Osteoblast (primary cell): ENCODE data around the gene RNF187. TPM values are rescaled to one million over a fixed set of nuclear protein-coding genes. Genes with fewer than 3 reads are reported as not detected.

ENCODE experiments used
- DNase-seq: peaks from one replicate; pipeline ENCODE4 v3.0.0; 2011; ENCODE audit warnings: low spot score, mixed read lengths; ENCODE audit not compliant: insufficient read length; ENCODE audit errors: missing footprints
- H2AFZ ChIP-seq: 2 replicates; pipeline ENCODE4 v1.6.0; 2011; ENCODE audit warnings: mild to moderate bottlenecking, low read length
- H3K27ac ChIP-seq: 2 replicates; pipeline ENCODE4 v1.5.1; 2011; ENCODE audit warnings: mild to moderate bottlenecking, low read depth, low read length, moderate library complexity
- H3K27me3 ChIP-seq: 2 replicates; pipeline ENCODE4 v1.6.0; 2012; ENCODE audit warnings: mild to moderate bottlenecking, control low read depth, inconsistent platforms, low read length, moderate library complexity; ENCODE audit not compliant: insufficient read depth
- H3K36me3 ChIP-seq: 2 replicates; pipeline ENCODE4 v1.5.1; 2011; ENCODE audit warnings: mild to moderate bottlenecking, low read length, control low read depth, moderate library complexity; ENCODE audit not compliant: insufficient read depth
- H3K4me1 ChIP-seq: 2 replicates; pipeline ENCODE4 v1.5.1; 2011; ENCODE audit warnings: mild to moderate bottlenecking, low read length, control low read depth, moderate library complexity; ENCODE audit not compliant: insufficient read depth
- H3K4me2 ChIP-seq: 2 replicates; pipeline ENCODE4 v1.6.0; 2011; ENCODE audit warnings: mild to moderate bottlenecking, low read length; ENCODE audit not compliant: insufficient read depth
- H3K4me3 ChIP-seq: fragments of 200-600 bp; sonication (generic); 3 replicates; pipeline ENCODE4 v1.5.1; 2012; ENCODE audit warnings: mild to moderate bottlenecking, low read length, inconsistent platforms; ENCODE audit not compliant: insufficient read depth
- H3K79me2 ChIP-seq: 2 replicates; pipeline ENCODE4 v1.6.0; 2012; ENCODE audit warnings: mild to moderate bottlenecking, low read length, control low read depth, inconsistent platforms; ENCODE audit not compliant: insufficient read depth
- H3K9me3 ChIP-seq: 2 replicates; pipeline ENCODE4 v1.5.1; 2011; ENCODE audit warnings: low read depth, low read length, control low read depth
- H4K20me1 ChIP-seq: 2 replicates; pipeline ENCODE4 v1.6.0; 2012; ENCODE audit warnings: mild to moderate bottlenecking, low read length, control low read depth; ENCODE audit not compliant: insufficient read depth
- total RNA-seq: library from RNA; depleted of rRNA; stranded (reverse); fragments of >200 nt; gene quantifications from 2 replicates; pipeline ENCODE4 v1.2.3, GENCODE V29; 2012
- TF ChIP-seq, protein P1 (sequence below): IDR thresholded peaks from 2 replicates; pipeline ENCODE4 v1.5.1; 2011; ENCODE audit warnings: mild to moderate bottlenecking, low read depth, low read length, moderate library complexity; ENCODE audit errors: extremely low read depth

RNF187 gene
- total RNA-seq, 1 donor: 52.5 TPM

DNA sequence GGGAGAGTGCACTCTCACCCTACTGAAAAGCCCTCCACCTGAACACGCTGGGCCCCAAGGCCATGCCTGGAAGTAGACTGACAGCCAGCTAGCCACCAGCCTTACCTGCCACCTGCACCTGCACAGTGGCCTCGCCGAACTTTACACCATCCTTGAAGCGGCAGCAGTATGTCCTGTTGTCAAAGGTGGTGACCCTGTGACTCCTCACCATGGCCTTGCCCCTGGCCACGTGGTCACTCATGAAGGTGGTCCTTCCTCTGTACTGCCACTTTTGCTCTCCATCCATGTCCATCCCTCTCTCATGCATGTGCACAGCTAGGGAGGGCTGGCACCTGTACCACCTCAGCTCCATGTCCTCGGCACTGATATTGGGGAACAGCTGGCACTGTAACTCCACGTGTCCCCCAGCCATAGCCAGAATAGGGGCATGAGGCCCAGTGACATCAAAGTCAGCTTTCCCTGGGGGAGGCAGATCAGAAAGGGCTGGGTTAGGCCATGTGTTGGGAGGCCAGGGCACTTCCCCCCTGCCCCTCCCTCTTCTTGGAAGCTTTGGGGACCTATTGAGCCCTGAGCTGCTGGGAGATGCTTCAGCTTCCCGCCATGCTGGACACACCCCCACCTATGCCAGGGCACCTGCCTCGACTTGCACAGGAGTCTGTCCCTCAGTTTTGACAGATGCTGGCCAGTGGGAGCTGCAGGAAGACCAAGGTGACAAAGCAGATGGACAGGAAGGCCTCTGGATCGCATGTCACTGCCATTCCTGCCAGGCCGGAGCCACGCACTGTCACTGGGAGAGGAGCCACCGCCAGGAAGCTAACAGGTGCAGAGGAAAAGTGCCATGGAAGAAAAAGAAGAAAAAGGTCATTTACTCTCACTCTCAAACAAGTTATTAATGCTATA lies 24.6 kb downstream of the RNF187 start:
- Histone ChIP-seq H3K4me1 (no peaks in the 10 kb centered on the region), H3K36me3 (no peaks in the 10 kb centered on the region), H3K4me3 (no peak overlapping the region), H2AFZ (no peak overlapping the region), H3K27me3 (peaks cover 14% of the 10 kb centered on the region), H3K27ac (no peak overlapping the region), H3K4me2 (no peak overlapping the region), H3K79me2 (no peaks in the 10 kb centered on the region), H4K20me1 (no peaks in the 10 kb centered on the region), H3K9me3 (no peaks in the 10 kb centered on the region)
- TF ChIP-seq, protein P1, sequence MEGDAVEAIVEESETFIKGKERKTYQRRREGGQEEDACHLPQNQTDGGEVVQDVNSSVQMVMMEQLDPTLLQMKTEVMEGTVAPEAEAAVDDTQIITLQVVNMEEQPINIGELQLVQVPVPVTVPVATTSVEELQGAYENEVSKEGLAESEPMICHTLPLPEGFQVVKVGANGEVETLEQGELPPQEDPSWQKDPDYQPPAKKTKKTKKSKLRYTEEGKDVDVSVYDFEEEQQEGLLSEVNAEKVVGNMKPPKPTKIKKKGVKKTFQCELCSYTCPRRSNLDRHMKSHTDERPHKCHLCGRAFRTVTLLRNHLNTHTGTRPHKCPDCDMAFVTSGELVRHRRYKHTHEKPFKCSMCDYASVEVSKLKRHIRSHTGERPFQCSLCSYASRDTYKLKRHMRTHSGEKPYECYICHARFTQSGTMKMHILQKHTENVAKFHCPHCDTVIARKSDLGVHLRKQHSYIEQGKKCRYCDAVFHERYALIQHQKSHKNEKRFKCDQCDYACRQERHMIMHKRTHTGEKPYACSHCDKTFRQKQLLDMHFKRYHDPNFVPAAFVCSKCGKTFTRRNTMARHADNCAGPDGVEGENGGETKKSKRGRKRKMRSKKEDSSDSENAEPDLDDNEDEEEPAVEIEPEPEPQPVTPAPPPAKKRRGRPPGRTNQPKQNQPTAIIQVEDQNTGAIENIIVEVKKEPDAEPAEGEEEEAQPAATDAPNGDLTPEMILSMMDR: no peak
- DNase-seq: no peak

DNA sequence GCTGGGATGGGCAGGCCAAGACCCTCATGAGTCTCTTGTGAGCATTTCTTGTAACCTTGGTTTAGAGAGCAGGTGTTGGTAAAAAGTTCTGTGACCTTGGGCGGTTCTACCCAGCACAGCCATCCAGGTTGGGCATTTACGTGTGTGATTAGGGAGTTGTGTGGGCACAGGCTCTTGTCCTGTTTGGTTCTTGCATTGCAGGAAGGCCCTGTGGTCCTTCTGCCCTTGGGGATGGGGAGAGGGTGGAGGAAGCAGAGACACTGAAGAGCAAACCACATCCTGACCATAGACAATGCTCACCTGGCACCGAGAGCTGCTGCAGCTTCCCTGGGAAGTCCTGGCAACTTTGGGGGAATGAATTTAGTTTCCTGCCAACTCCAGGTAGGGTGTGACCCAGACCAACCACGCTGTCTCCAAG lies 25.6 kb downstream of the RNF187 start:
- Histone ChIP-seq H3K4me3 (no peak overlapping the region), H3K36me3 (no peaks in the 10 kb centered on the region), H3K27me3 (peaks cover 18% of the 10 kb centered on the region), H3K4me1 (no peaks in the 10 kb centered on the region), H2AFZ (no peak overlapping the region), H3K9me3 (no peaks in the 10 kb centered on the region), H4K20me1 (no peaks in the 10 kb centered on the region), H3K27ac (no peak overlapping the region), H3K79me2 (no peaks in the 10 kb centered on the region), H3K4me2 (no peak overlapping the region)
- TF ChIP-seq, protein P1: no peak
- DNase-seq: no peak

DNA sequence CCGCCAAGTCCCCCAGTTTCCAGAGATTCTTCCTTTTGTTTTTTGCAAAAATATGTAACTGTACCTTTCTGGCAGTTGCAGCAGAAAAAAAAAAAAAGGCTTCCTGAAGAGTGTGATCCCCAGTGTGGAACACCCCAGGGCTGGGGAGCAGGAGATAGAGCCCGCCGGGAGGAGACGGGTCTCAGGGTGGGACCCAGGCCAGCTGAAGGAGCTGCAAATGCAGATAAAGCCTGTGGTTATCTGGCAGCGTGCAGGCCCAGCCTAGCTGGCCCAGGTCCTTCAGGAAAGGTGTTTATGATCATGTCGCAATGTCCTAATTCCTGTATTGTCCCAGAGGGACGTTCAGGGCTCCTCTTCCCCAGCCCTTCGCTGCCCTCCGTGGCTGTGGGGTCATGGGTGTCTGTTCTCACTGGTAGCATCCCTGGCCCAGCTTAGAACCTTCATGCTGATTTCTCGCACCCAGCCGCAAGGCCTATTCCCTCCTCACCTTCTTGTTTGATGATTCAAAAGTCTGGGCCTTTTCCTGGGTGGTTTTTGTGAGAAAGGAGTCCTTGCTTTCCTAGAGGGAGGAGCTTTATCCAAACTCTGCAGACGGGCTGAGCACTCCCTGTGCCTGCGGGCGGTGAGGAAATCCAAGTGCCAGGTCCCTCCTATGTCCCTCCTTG lies 26.2 kb downstream of the RNF187 start:
- no peak overlapping the region for H2AFZ ChIP-seq
- DNase-seq: no peak
- no peaks in the 10 kb centered on the region for H3K79me2 ChIP-seq
- TF ChIP-seq, protein P1: no peak
- H3K36me3 ChIP-seq: no peaks in the 10 kb centered on the region
- no peaks in the 10 kb centered on the region for H4K20me1 ChIP-seq
- no peaks in the 10 kb centered on the region for H3K9me3 ChIP-seq
- H3K4me1 ChIP-seq: no peaks in the 10 kb centered on the region
- peaks cover 17% of the 10 kb centered on the region for H3K27me3 ChIP-seq
- H3K4me2 ChIP-seq: no peak overlapping the region
- no peak overlapping the region for H3K27ac ChIP-seq
- no peak overlapping the region for H3K4me3 ChIP-seq

DNA sequence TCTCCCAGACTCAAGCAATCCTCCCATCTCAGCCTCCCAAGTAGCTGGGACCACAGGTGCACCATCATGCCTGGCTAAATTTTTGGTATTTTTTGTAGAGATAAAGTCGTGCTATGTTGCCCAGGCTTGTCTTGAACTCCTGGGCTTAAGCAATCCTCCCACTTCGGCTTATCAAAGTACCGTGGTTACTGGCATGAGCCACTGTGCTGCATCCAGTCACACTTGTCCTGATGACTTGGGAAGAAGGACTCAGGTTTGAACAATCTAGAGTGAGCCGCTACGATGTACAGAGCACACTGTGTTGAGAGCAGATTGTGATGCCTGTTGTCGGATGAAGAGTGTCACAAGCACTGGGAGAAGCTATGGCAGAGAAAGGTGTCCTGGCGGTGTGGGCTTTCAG lies 27.2 kb downstream of the RNF187 start:
- Histone ChIP-seq H3K4me1 (no peaks in the 10 kb centered on the region), H3K36me3 (no peaks in the 10 kb centered on the region), H3K27me3 (peaks cover 19% of the 10 kb centered on the region), H2AFZ (no peak overlapping the region), H4K20me1 (no peaks in the 10 kb centered on the region), H3K4me2 (no peak overlapping the region), H3K4me3 (no peak overlapping the region), H3K79me2 (no peaks in the 10 kb centered on the region), H3K27ac (no peak overlapping the region), H3K9me3 (no peaks in the 10 kb centered on the region)
- TF ChIP-seq, protein P1: no peak
- DNase-seq: no peak
